ENCODE measurements around the gene FHIT. TPM values are rescaled to one million over a fixed set of nuclear protein-coding genes. Genes with fewer than 3 reads are reported as not detected.

Gene FHIT
- total and polyA plus RNA-seq, 2 experiments from 2014 or later: 9.7 to 16.2 TPM

DNA sequence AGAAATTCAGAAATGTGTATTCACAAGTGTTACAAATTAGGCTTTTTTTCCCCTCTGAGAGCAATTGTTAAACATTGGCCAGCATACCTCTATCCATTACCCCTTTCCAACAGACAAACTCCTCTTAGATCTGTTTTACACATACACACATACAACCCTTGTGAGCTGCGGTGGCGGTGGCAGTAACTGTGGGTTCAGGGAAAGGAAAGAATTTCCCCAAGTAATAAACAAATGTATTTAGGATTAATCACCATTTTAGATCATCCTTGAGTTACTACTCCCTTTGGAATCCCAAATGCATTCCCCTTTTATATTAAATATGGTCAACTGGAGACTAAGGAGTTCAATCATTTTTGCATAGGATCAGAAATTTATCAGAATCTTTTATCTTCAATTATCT lies 667.0 kb downstream of the FHIT start:
- H3K27ac ChIP-seq: no peak overlapping the region

DNA sequence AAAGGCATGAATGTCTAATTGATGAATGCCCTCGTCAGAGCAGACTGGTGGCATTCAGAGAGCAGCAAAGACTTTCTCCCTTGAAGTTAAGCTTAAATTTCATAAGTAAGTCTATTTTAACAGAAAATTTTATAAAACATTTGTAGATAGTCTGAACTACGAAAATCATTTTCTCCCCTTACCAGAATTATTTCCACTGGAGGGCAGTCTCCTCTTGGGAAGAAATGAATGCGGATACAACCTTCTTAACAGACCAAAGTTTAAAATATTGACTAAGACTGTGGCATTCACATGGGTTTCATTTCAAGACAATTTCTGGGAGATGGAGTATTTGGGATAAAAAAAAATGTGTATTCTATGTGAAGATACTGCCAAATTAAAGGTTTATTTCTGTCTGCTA lies 669.0 kb downstream of the FHIT start:
- DNase-seq (ENCODE audit: low spot score): peak; percentile 14
- Histone ChIP-seq H3K4me3 (no peak overlapping the region), H3K27ac (no peak overlapping the region), H3K4me2 (no peak overlapping the region), H3K27me3 (no peaks in the 10 kb centered on the region), H3K9me2 (replicated peaks; ENCODE audit: insufficient read depth) (no peaks in the 10 kb centered on the region), H3K4me1 (ENCODE audit: insufficient read depth) (no peaks in the 10 kb centered on the region), H2AFZ (no peak overlapping the region), H3K9me3 (ENCODE audit: low read depth) (no peaks in the 10 kb centered on the region), H3K36me3 (replicated peaks; ENCODE audit: insufficient read depth, low read depth) (no peaks in the 10 kb centered on the region), H3K79me2 (no peaks in the 10 kb centered on the region), H4K20me1 (ENCODE audit: insufficient read depth, poor library complexity, severe bottlenecking) (no peaks in the 10 kb centered on the region)
- WGBS (ENCODE audit: low lambda C conversion rate, missing lambda C conversion rate): 70% methylated on average over 3 of the region's 3 CpGs
- no peak for TF ChIP-seq EZH2 (IDR thresholded peaks at IDR 0.05; ENCODE audit: borderline replicate concordance)
- TF ChIP-seq, protein P1, sequence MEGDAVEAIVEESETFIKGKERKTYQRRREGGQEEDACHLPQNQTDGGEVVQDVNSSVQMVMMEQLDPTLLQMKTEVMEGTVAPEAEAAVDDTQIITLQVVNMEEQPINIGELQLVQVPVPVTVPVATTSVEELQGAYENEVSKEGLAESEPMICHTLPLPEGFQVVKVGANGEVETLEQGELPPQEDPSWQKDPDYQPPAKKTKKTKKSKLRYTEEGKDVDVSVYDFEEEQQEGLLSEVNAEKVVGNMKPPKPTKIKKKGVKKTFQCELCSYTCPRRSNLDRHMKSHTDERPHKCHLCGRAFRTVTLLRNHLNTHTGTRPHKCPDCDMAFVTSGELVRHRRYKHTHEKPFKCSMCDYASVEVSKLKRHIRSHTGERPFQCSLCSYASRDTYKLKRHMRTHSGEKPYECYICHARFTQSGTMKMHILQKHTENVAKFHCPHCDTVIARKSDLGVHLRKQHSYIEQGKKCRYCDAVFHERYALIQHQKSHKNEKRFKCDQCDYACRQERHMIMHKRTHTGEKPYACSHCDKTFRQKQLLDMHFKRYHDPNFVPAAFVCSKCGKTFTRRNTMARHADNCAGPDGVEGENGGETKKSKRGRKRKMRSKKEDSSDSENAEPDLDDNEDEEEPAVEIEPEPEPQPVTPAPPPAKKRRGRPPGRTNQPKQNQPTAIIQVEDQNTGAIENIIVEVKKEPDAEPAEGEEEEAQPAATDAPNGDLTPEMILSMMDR (IDR thresholded peaks at IDR 0.05; ENCODE audit: poor library complexity): peak; percentile 52

More for the DNA sequence above, 667.0 kb downstream of the FHIT start:
- no peaks in the 10 kb centered on the region for H3K9me3 ChIP-seq (ENCODE audit: low read depth)
- H3K79me2 ChIP-seq: no peaks in the 10 kb centered on the region
- DNase-seq (ENCODE audit: low spot score): no peak
- WGBS (ENCODE audit: low lambda C conversion rate, missing lambda C conversion rate): 92% methylated on average over 2 of the region's 2 CpGs
- H2AFZ ChIP-seq: no peak overlapping the region
- H3K4me1 ChIP-seq (ENCODE audit: insufficient read depth): no peaks in the 10 kb centered on the region
- H3K4me2 ChIP-seq: no peak overlapping the region
- H4K20me1 ChIP-seq (ENCODE audit: insufficient read depth, poor library complexity, severe bottlenecking): no peaks in the 10 kb centered on the region
- H3K36me3 ChIP-seq (replicated peaks; ENCODE audit: insufficient read depth, low read depth): no peaks in the 10 kb centered on the region
- no peak overlapping the region for H3K4me3 ChIP-seq
- H3K9me2 ChIP-seq (replicated peaks; ENCODE audit: insufficient read depth): no peaks in the 10 kb centered on the region
- no peaks in the 10 kb centered on the region for H3K27me3 ChIP-seq
- TF ChIP-seq EZH2phosphoT487 (IDR thresholded peaks at IDR 0.05; ENCODE audit: low read depth, severe bottlenecking, unreplicated experiment) (no peak), EZH2 (IDR thresholded peaks at IDR 0.05; ENCODE audit: borderline replicate concordance) (no peak)
- TF ChIP-seq, protein P1 (IDR thresholded peaks at IDR 0.05; ENCODE audit: poor library complexity): no peak

GRCh38 chr3:60580809-60581208 lies 670.4 kb downstream of the FHIT start:
- Histone ChIP-seq H3K4me3 (no peak overlapping the region), H2AFZ (no peak overlapping the region), H3K27ac (no peak overlapping the region), H3K4me2 (no peak overlapping the region), H3K4me1 (ENCODE audit: insufficient read depth) (no peaks in the 10 kb centered on the region), H3K36me3 (replicated peaks; ENCODE audit: insufficient read depth, low read depth) (no peaks in the 10 kb centered on the region), H3K27me3 (no peaks in the 10 kb centered on the region), H3K9me2 (replicated peaks; ENCODE audit: insufficient read depth) (no peaks in the 10 kb centered on the region), H3K79me2 (no peaks in the 10 kb centered on the region), H3K9me3 (ENCODE audit: low read depth) (no peaks in the 10 kb centered on the region), H4K20me1 (ENCODE audit: insufficient read depth, poor library complexity, severe bottlenecking) (no peaks in the 10 kb centered on the region)
- WGBS (ENCODE audit: low lambda C conversion rate, missing lambda C conversion rate): 86% methylated on average over 5 of the region's 5 CpGs
- TF ChIP-seq, protein P1 (IDR thresholded peaks at IDR 0.05; ENCODE audit: poor library complexity): no peak
- no peak for TF ChIP-seq EZH2phosphoT487 (IDR thresholded peaks at IDR 0.05; ENCODE audit: low read depth, severe bottlenecking, unreplicated experiment)
- no peak for TF ChIP-seq EZH2 (IDR thresholded peaks at IDR 0.05; ENCODE audit: borderline replicate concordance)
- no peak for DNase-seq (ENCODE audit: low spot score)

DNA sequence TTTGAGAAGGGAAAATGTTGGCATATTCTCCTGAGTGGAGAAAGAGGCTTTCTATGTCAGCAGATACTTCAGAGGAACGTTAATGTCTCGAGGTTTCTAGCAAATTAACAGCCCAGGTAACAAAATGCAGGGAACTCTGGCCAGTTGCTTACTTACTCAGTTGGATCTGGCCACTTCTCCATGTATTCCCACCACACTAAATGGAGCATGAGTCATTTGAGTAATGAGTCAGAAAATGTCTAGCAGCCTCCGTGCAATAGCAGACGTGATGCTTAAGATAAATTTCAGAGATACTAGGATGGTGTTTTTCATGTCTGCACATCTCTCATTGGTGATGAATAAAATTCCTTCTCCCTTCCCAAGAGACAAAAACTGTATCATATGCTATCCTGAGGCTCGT lies 671.5 kb downstream of the FHIT start:
- Histone ChIP-seq H3K79me2 (no peaks in the 10 kb centered on the region), H3K4me3 (no peak overlapping the region), H3K36me3 (replicated peaks; ENCODE audit: insufficient read depth, low read depth) (no peaks in the 10 kb centered on the region), H4K20me1 (ENCODE audit: insufficient read depth, poor library complexity, severe bottlenecking) (no peaks in the 10 kb centered on the region), H3K9me3 (ENCODE audit: low read depth) (no peaks in the 10 kb centered on the region), H2AFZ (no peak overlapping the region), H3K4me1 (ENCODE audit: insufficient read depth) (no peaks in the 10 kb centered on the region), H3K27ac (no peak overlapping the region), H3K9me2 (replicated peaks; ENCODE audit: insufficient read depth) (no peaks in the 10 kb centered on the region), H3K4me2 (no peak overlapping the region), H3K27me3 (no peaks in the 10 kb centered on the region)
- TF ChIP-seq, protein P1 (IDR thresholded peaks at IDR 0.05; ENCODE audit: poor library complexity): no peak
- TF ChIP-seq EZH2 (IDR thresholded peaks at IDR 0.05; ENCODE audit: borderline replicate concordance) (no peak), EZH2phosphoT487 (IDR thresholded peaks at IDR 0.05; ENCODE audit: low read depth, severe bottlenecking, unreplicated experiment) (no peak)
- 40% methylated on average over 5 of the region's 5 CpGs for WGBS (ENCODE audit: low lambda C conversion rate, missing lambda C conversion rate)
- peak; percentile 36 for DNase-seq (ENCODE audit: low spot score)

All from hepatocyte (in vitro differentiated cells).